ENCODE results near the gene SEC11A. TPM values are rescaled to one million over a fixed set of nuclear protein-coding genes. Genes with fewer than 3 reads are reported as not detected.
"Not testable (repeated sequence)": the region's sequence is repeated elsewhere in the genome, so short reads cannot be mapped to it uniquely, and the experiment has no call there.

Gene SEC11A
- total RNA-seq, 1 donor from 2014 or later, result 80.0 TPM

DNA sequence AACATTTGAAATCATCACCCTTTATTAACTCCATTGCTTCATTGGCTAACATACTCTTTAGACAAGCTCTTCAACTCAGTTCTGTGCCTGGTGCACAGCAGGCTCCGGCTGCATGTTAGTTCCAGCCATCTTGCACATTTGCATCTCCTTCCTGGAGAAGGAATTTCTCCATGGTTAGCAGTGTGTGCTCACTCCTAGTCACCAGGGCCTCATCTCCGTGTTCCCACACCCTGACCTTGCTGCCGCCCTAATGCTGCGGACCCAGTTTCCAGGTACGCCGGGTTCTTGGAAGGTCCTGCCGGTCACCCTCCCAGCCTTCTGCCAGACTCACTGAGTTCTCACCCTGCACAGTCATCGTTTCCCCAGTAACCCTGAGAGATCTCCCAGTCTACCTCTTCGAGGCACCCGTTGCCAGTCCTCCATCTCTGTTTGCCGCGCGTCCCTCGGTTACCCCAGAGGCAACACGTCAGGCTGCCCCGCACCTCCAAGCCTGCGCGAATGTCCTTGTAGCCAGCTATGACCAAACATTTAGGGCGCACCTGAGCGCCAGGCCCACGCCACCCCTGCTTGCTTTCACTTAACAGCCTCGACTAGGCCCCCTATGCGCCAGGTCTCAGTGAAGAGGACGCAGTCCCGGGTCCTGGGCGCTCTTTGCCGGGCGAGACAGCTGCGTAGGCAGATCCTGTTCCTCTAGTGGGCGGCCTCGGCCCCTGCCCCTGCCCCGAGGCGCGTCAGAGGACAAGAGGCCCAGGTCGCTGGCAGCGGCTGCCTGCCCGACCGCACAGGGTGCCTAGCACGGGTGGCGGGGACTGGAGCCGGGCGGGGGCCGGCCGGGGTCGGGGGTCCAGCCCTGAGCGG lies 31.7 kb upstream of the SEC11A start:
- DNase-seq, result peak; percentile 79
- Histone ChIP-seq H3K4me3 (peak overlapping the region; percentile 95), H3K4me1 (peaks cover 71% of the 10 kb centered on the region), H3K27me3 (ENCODE audit: low read depth) (no peaks in the 10 kb centered on the region), H3K27ac (replicated peaks) (peak overlapping the region; percentile 100), H3K36me3 (no peaks in the 10 kb centered on the region), H3K9me3 (replicated peaks) (no peaks in the 10 kb centered on the region)
- intact Hi-C loops (cut with micrococcal nuclease), result no loop called here
- TF ChIP-seq, protein P1, sequence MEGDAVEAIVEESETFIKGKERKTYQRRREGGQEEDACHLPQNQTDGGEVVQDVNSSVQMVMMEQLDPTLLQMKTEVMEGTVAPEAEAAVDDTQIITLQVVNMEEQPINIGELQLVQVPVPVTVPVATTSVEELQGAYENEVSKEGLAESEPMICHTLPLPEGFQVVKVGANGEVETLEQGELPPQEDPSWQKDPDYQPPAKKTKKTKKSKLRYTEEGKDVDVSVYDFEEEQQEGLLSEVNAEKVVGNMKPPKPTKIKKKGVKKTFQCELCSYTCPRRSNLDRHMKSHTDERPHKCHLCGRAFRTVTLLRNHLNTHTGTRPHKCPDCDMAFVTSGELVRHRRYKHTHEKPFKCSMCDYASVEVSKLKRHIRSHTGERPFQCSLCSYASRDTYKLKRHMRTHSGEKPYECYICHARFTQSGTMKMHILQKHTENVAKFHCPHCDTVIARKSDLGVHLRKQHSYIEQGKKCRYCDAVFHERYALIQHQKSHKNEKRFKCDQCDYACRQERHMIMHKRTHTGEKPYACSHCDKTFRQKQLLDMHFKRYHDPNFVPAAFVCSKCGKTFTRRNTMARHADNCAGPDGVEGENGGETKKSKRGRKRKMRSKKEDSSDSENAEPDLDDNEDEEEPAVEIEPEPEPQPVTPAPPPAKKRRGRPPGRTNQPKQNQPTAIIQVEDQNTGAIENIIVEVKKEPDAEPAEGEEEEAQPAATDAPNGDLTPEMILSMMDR (IDR thresholded peaks at IDR 0.05; ENCODE audit: borderline replicate concordance), result no peak

DNA sequence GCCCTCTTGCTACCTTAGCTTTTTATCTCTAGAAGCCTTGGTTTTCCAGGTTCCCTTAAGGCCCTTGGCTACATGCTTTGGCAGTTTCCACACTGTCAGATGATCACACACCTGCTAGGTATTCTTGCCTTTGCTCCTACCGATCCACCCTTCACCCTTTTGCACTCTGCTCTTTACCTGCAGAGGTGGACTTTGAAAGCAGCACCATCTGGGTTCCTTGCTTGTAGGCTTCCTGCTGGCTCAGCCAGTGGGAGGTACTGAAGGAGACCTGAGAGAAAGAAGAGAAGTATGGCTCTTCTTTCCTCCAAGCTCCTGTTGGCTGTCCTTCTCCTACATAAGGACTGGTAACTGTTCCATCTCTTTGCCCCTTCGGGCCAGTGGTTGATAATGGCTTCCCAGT lies 25.2 kb upstream of the SEC11A start:
- DNase-seq, result no peak

DNA sequence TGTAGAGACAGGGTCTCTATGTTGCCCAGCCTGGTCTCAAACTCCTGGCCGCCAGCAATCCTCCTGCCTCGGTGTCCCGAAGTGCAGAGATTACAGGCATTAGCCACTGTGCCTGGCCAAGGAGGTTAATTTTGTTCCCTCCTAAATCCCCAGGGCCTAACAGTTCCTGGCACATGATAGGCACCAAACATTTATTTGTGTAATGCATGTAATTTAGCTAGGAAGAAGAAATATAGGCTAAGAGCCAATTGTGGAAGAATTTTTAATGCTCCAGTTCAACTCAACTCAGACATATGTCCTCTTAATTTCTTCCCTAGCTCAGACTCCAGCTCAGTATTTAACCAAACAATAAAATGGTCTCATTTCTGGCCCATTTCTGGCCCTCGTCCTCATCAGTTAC lies 24.8 kb upstream of the SEC11A start:
- Histone ChIP-seq H3K4me3 (no peak overlapping the region), H3K9me3 (replicated peaks) (no peaks in the 10 kb centered on the region), H3K27me3 (ENCODE audit: low read depth) (no peaks in the 10 kb centered on the region), H3K27ac (replicated peaks) (no peak overlapping the region), H3K36me3 (no peaks in the 10 kb centered on the region), H3K4me1 (peaks cover 9% of the 10 kb centered on the region)
- TF ChIP-seq, protein P1 (IDR thresholded peaks at IDR 0.05; ENCODE audit: borderline replicate concordance), result no peak
- intact Hi-C loops (cut with micrococcal nuclease), result no loop called here
- no peak for DNase-seq

More for the DNA sequence above, 25.2 kb upstream of the SEC11A start:
- TF ChIP-seq, protein P1 (IDR thresholded peaks at IDR 0.05; ENCODE audit: borderline replicate concordance), result no peak
- intact Hi-C loops (cut with micrococcal nuclease), result no loop called here
- H3K36me3 ChIP-seq, result no peaks in the 10 kb centered on the region
- no peak overlapping the region for H3K27ac ChIP-seq (replicated peaks)
- H3K4me1 ChIP-seq, result peaks cover 13% of the 10 kb centered on the region
- no peaks in the 10 kb centered on the region for H3K27me3 ChIP-seq (ENCODE audit: low read depth)
- H3K9me3 ChIP-seq (replicated peaks), result no peaks in the 10 kb centered on the region
- H3K4me3 ChIP-seq, result no peak overlapping the region

DNA sequence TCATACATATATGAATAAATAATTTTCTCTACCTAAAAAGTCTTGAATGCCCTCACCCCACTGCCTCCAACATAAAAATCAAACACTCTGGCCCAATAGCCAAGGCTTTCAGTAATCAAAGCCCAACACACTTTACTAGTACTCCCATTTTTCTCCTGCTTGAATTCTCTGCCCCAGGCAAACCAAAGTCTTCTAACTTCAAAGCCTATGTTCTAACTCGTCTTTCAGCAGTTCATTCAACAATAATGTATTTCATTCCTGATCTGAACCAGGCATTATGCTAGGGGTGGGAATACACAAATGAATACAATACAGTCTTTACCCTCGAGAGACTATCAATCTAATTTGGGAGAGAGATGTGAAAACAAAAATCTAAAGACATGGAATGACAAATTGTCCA lies 21.1 kb upstream of the SEC11A start:
- no peaks in the 10 kb centered on the region for H3K36me3 ChIP-seq
- no peak overlapping the region for H3K27ac ChIP-seq (replicated peaks)
- no peaks in the 10 kb centered on the region for H3K9me3 ChIP-seq (replicated peaks)
- intact Hi-C loops (cut with micrococcal nuclease), result no loop called here
- no peaks in the 10 kb centered on the region for H3K27me3 ChIP-seq (ENCODE audit: low read depth)
- H3K4me1 ChIP-seq, result no peaks in the 10 kb centered on the region
- no peak for DNase-seq
- H3K4me3 ChIP-seq, result no peak overlapping the region
- TF ChIP-seq, protein P1 (IDR thresholded peaks at IDR 0.05; ENCODE audit: borderline replicate concordance), result no peak

DNA sequence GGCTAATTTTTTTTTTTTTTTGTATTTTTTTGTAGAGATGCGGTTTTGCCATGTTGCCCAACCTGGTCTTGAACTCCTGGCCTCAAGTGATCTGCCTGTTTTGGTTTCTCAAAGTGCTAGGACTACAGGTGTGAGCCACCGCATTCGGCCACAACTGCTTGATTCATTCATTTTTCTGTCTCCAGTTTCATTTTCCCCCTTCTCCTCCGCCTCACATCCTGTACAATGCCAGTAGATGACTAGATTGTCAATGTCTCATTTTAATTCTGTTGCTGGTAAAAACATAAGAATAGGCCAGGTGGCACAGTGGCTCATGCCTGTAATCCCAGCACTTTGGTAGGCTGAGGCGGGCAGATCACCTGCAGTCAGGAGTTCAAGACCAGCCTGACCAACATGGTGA lies 20.4 kb upstream of the SEC11A start:
- TF ChIP-seq, protein P1 (IDR thresholded peaks at IDR 0.05; ENCODE audit: borderline replicate concordance), result no peak
- Histone ChIP-seq H3K4me3 (no peak overlapping the region), H3K4me1 (no peaks in the 10 kb centered on the region), H3K27ac (replicated peaks) (no peak overlapping the region), H3K9me3 (replicated peaks) (no peaks in the 10 kb centered on the region), H3K36me3 (no peaks in the 10 kb centered on the region), H3K27me3 (ENCODE audit: low read depth) (no peaks in the 10 kb centered on the region)
- no peak for DNase-seq
- intact Hi-C loops (cut with micrococcal nuclease), result no loop called here

DNA sequence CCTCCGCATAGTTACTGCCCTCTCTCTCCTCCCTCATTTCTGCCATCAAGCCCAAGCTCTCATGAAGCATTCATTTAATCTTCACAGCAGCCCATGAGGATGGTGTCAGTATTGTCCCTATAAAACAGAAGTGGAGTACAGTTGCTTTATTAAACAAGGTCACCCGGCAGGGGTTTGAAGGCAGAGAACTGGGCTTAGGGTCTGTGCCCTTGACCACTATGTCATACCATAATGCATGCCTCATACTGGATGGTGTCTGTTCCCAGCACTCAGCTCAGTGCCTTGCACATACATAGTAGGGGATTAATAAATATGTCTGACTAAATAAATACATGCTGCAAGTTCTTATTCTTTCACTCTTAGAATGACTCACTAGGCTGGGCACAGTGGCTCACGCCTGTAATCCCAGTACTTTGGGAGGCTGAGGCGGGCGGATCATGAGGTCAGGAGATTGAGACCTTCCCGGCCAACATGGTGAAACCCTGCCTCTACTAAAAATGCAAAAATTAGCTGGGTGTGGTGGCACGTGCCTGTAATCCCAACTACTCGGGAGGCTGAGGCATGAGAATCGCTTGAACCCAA lies 19.6 kb upstream of the SEC11A start:
- H3K27ac ChIP-seq (replicated peaks); intact Hi-C loops (cut with micrococcal nuclease); H3K4me1 ChIP-seq; H3K27me3 ChIP-seq (ENCODE audit: low read depth); H3K36me3 ChIP-seq; DNase-seq; H3K9me3 ChIP-seq (replicated peaks); H3K4me3 ChIP-seq: not testable (repeated sequence)
